K562 (cell line): ENCODE measurements around the gene PTGIS. TPM values are rescaled to one million over a fixed set of nuclear protein-coding genes. Genes with fewer than 3 reads are reported as not detected.

Experiments
- CCNT2 ChIP-seq: IDR thresholded peaks from 2 replicates; pipeline ENCODE4 v1.6.1; 2011; ENCODE audit warnings: borderline replicate concordance, low read depth, mild to moderate bottlenecking, moderate library complexity, mixed read lengths, low read length; ENCODE audit not compliant: insufficient read length; ENCODE audit errors: extremely low read depth
- ELF4 ChIP-seq: fragments of 450-650 bp; formaldehyde crosslinking; IDR thresholded peaks from 2 replicates; pipeline ENCODE4 v1.4.0; 2022; ENCODE audit warnings: missing genetic modification characterization
- EP300 ChIP-seq: IDR thresholded peaks from 2 replicates; pipeline ENCODE4 v1.6.1; 2012; ENCODE audit warnings: low read length, improper control_type of control experiment
- FUS ChIP-seq: fragments of 200-400 bp; formaldehyde crosslinking; optimal IDR thresholded peaks from 2 replicates; pipeline ENCODE3; 2017; ENCODE audit warnings: low read depth, low read length
- GTF2E2 ChIP-seq: fragments of 200-800 bp; sonication (Bioruptor generic); IDR thresholded peaks from 2 replicates; pipeline ENCODE4 v1.6.1; 2016; ENCODE audit warnings: missing genetic modification characterization, missing compliant biosample characterization
- KAT8 ChIP-seq: fragments of 450-650 bp; IDR thresholded peaks from 2 replicates; pipeline ENCODE4 v1.6.1; 2016; ENCODE audit warnings: low read depth, mild to moderate bottlenecking
- KLF16 ChIP-seq: IDR thresholded peaks from 2 replicates; pipeline ENCODE4 v1.6.1; 2016; ENCODE audit warnings: antibody characterized with exemption
- MIER1 ChIP-seq: fragments of 450-650 bp; IDR thresholded peaks from 2 replicates; pipeline ENCODE4 v1.6.1; 2016; ENCODE audit warnings: antibody characterized with exemption, mild to moderate bottlenecking, low read depth
- NBN ChIP-seq: fragments of 450-650 bp; IDR thresholded peaks from 2 replicates; pipeline ENCODE4 v1.6.1; 2016; ENCODE audit warnings: low read depth, mild to moderate bottlenecking
- NFE2 ChIP-seq: IDR thresholded peaks from 2 replicates; pipeline ENCODE4 v1.6.1; 2014; ENCODE audit warnings: antibody characterized with exemption, low read depth
- NR4A1 ChIP-seq, 2 experiments: fragments of 250-450 bp in 1 of 2; fragments of 450-650 bp in 1 of 2; sonication (Bioruptor Pico) in 1 of 2; IDR thresholded peaks; 2 replicates each; pipeline versions ENCODE4 v1.4.0 to v1.6.1; 2016 to 2020; ENCODE audit warnings: mild to moderate bottlenecking in 2 of 2, missing compliant biosample characterization in 1 of 2, missing genetic modification characterization in 1 of 2, moderate library complexity in 1 of 2
- RBM14 ChIP-seq: fragments of 200-400 bp; formaldehyde crosslinking; IDR thresholded peaks from 2 replicates; pipeline ENCODE4 v1.6.1; 2018; ENCODE audit warnings: low read depth, mild to moderate bottlenecking, low read length, moderate library complexity, borderline replicate concordance; ENCODE audit not compliant: insufficient read depth
- RNF2 ChIP-seq: sonication (generic); IDR thresholded peaks from 2 replicates; pipeline ENCODE4 v1.6.1; 2016
- SIRT6 ChIP-seq: IDR thresholded peaks from one replicate; pipeline ENCODE4 v1.6.1; 2012; ENCODE audit warnings: low read depth, mild to moderate bottlenecking, control low read depth, inconsistent platforms, low read length, moderate library complexity
- SMC3 ChIP-seq: conservative IDR thresholded peaks from 2 replicates; pipeline ENCODE4 v1.6.1; 2011; ENCODE audit warnings: low read depth, low read length, improper control_type of control experiment; ENCODE audit not compliant: insufficient read depth
- TEAD4 ChIP-seq, 2 experiments: sonication (generic) in 1 of 2; formaldehyde crosslinking in 1 of 2; IDR thresholded peaks; 2 replicates each; pipeline versions ENCODE4 v1.6.1 to v1.8.0; 2012 to 2022; ENCODE audit warnings: borderline replicate concordance in 1 of 2, inconsistent platforms in 1 of 2, low read length in 1 of 2, mild to moderate bottlenecking in 1 of 2, missing genetic modification reagents in 1 of 2
- ZNF589 ChIP-seq: fragments of 200-800 bp; sonication (Bioruptor generic); IDR thresholded peaks from 2 replicates; pipeline ENCODE4 v1.6.1; 2016; ENCODE audit warnings: low read depth, missing genetic modification characterization, missing compliant biosample characterization
- ZNF79 ChIP-seq: fragments of 250-450 bp; sonication (Bioruptor Pico); IDR thresholded peaks from 2 replicates; pipeline ENCODE4 v1.4.0; 2020; ENCODE audit warnings: low read depth, mild to moderate bottlenecking, moderate library complexity
- polyA plus RNA-seq, 8 experiments: library from polyadenylated mRNA; depleted of rRNA in 4 of 8; stranded (reverse) in 5 of 8; unstranded in 3 of 8; fragments of >200 nt; fragmentation: Nextera tagmentation in 2 of 8; fragmentation: Illumina TruSeq in 1 of 8; extraction: Ambion mirVana in 2 of 8; extraction: Trizol in 1 of 8; gene quantifications; 2 replicates each; pipeline versions ENCODE4 v1.2.1 to v1.2.3, GENCODE V29; 2011 to 2014; ENCODE audit warnings: inconsistent platforms in 1 of 8, missing spikeins in 1 of 8
- total RNA-seq, 7 experiments: library from RNA; depleted of rRNA in 6 of 7; stranded (reverse); fragments of >200 nt in 6 of 7; fragmentation: Illumina TruSeq in 2 of 7; extraction: Trizol in 2 of 7; gene quantifications; 2 replicates each; pipeline versions ENCODE4 v1.2.1 to v1.2.3, GENCODE V29; 2011 to 2021; ENCODE audit warnings: low replicate concordance in 1 of 7
- TF ChIP-seq, protein P1 (sequence below): sonication (generic); formaldehyde crosslinking; IDR thresholded peaks from 2 replicates; pipeline ENCODE4 v1.8.0; 2022; ENCODE audit warnings: missing genetic modification reagents, mild to moderate bottlenecking, borderline replicate concordance
- TF ChIP-seq, protein P2 (sequence below), 2 experiments: fragments of 200-800 bp in 1 of 2; sonication (Bioruptor generic) in 1 of 2; sonication (generic) in 1 of 2; formaldehyde crosslinking in 1 of 2; IDR thresholded peaks in 1 of 2; conservative IDR thresholded peaks in 1 of 2; 2 replicates each; pipeline versions ENCODE4 v1.5.0 to v1.6.1; 2016 to 2020; ENCODE audit warnings: missing compliant biosample characterization in 1 of 2, missing genetic modification characterization in 1 of 2, missing genetic modification reagents in 1 of 2
- TF ChIP-seq, protein P3 (sequence below): sonication (generic); formaldehyde crosslinking; IDR thresholded peaks from 2 replicates; pipeline ENCODE4 v1.8.0; 2022; ENCODE audit warnings: missing genetic modification reagents, mild to moderate bottlenecking, borderline replicate concordance

Gene PTGIS
- total and polyA plus RNA-seq, 9 of the 15 experiments (the other 6 are each of a cell fraction or from before 2014, with no cell fraction given) = not detected

DNA sequence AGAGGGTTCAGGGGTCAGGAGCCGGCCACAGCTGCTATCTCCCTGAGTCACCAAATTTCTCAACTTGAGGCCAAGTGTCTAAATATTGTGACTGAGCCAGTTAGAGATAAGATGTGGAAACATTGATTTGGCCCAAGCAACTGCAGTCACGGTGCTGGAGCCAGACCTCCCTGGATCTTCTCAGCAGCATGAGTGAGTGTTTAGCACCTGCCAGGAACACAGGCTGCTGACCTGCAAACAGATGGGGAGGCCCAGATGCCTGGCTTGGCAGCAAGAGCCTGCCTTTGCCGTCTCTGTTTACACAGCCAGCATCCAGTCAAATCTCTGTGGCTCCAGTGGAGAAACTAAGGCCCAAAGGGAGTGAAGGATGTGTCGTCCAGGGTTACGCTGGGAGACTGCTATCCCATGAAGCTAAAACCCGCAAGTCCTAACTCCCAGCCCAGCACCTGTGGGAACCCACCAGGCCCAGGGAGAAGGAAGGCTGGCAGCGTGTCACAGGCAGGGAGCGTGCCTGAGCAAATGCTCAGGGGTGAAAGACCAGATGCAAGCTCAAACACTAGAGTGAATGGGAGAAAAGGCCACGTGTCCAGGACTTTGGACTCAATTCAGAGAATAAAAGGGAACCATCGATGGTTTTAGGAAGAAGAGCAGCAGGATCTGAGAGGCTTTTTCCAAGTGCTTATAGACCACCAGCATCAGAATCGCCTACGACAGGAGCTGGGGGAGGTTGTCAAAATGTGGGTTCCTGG, 15.9 kb upstream of the PTGIS start (continued):
- TF ChIP-seq KLF16 (peak; percentile 82), ZNF589 (CRISPR knock-in tag) (no peak), SIRT6 (no peak), NFE2 (peak; percentile 82), EP300 (peak; percentile 56), CCNT2 (peak; percentile 42), NR4A1 (CRISPR knock-in tag; IDR thresholded peaks at IDR 0.05) (no peak), NR4A1 (tag; IDR thresholded peaks at IDR 0.05) (no peak), GTF2E2 (tag) (no peak), RBM14 (no peak), FUS (no peak), TEAD4 (IDR thresholded peaks at IDR 0.05; ENCODE audit: low read length) (peak; percentile 80), TEAD4 (CRISPR knock-in tag; IDR thresholded peaks at IDR 0.05; ENCODE audit: borderline replicate concordance) (no peak), NBN (no peak), SMC3 (no peak), KAT8 (no peak), ZNF79 (CRISPR knock-in tag) (no peak), MIER1 (no peak), RNF2 (no peak), ELF4 (CRISPR knock-in tag) (no peak)
- TF ChIP-seq, protein P1, sequence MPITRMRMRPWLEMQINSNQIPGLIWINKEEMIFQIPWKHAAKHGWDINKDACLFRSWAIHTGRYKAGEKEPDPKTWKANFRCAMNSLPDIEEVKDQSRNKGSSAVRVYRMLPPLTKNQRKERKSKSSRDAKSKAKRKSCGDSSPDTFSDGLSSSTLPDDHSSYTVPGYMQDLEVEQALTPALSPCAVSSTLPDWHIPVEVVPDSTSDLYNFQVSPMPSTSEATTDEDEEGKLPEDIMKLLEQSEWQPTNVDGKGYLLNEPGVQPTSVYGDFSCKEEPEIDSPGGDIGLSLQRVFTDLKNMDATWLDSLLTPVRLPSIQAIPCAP (CRISPR knock-in tag) = no peak
- TF ChIP-seq, protein P2, sequence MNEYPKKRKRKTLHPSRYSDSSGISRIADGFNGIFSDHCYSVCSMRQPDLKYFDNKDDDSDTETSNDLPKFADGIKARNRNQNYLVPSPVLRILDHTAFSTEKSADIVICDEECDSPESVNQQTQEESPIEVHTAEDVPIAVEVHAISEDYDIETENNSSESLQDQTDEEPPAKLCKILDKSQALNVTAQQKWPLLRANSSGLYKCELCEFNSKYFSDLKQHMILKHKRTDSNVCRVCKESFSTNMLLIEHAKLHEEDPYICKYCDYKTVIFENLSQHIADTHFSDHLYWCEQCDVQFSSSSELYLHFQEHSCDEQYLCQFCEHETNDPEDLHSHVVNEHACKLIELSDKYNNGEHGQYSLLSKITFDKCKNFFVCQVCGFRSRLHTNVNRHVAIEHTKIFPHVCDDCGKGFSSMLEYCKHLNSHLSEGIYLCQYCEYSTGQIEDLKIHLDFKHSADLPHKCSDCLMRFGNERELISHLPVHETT (CRISPR knock-in tag; conservative IDR thresholded peaks at IDR 0.05 in 1 of 2, IDR thresholded peaks at IDR 0.05 in 1 of 2) = peak in 1 of 2 experiments; percentile 67; a peak in 1 of 4 replicates
- TF ChIP-seq, protein P3, sequence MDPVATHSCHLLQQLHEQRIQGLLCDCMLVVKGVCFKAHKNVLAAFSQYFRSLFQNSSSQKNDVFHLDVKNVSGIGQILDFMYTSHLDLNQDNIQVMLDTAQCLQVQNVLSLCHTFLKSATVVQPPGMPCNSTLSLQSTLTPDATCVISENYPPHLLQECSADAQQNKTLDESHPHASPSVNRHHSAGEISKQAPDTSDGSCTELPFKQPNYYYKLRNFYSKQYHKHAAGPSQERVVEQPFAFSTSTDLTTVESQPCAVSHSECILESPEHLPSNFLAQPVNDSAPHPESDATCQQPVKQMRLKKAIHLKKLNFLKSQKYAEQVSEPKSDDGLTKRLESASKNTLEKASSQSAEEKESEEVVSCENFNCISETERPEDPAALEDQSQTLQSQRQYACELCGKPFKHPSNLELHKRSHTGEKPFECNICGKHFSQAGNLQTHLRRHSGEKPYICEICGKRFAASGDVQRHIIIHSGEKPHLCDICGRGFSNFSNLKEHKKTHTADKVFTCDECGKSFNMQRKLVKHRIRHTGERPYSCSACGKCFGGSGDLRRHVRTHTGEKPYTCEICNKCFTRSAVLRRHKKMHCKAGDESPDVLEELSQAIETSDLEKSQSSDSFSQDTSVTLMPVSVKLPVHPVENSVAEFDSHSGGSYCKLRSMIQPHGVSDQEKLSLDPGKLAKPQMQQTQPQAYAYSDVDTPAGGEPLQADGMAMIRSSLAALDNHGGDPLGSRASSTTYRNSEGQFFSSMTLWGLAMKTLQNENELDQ = no peak
